Gastrocnemius medialis (tissue), 4 donors: ENCODE results near the gene HTT-AS.

Experiments used
- POLR2A ChIP-seq, 2 donors: fragments of 450-650 bp; IDR thresholded peaks; one replicate each; pipeline ENCODE4 v1.6.1; 2017; ENCODE audit warnings: antibody characterized with exemption in 2 of 2, mild to moderate bottlenecking in 2 of 2, moderate library complexity in 2 of 2
- TF ChIP-seq, protein P1 (sequence below), 5 experiments: fragments of 450-650 bp in 3 of 5; fragments of 200-600 bp in 2 of 5; sonication (generic) in 2 of 5; IDR thresholded peaks in 4 of 5; conservative IDR thresholded peaks in 1 of 5; 1 replicate in 4 of 5; 2 replicates in 1 of 5; pipeline ENCODE4 v1.5.1; 2016 to 2019; ENCODE audit warnings: antibody characterized with exemption in 5 of 5, mild to moderate bottlenecking in 3 of 5, moderate library complexity in 3 of 5

DNA sequence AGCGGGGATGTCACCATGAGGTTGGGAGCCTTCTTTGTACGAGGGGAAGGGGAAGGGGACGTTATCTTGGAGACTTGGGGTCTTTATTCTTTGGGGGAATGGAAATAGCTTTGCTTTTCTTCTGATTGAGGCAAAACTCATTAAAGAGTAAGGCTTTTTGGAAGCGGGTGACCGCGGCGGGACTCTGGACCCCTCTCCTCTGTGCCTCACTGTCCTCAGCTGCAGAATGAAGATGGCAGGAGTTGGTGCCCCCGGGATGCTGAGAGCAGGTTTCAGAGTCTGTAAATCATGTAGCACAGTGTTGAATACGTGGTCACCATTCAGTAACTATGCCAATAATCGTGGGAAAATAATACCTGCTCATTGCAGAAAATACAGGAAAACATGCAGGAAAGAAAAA is 32.1 kb downstream of the HTT-AS start:
- TF ChIP-seq, protein P1, sequence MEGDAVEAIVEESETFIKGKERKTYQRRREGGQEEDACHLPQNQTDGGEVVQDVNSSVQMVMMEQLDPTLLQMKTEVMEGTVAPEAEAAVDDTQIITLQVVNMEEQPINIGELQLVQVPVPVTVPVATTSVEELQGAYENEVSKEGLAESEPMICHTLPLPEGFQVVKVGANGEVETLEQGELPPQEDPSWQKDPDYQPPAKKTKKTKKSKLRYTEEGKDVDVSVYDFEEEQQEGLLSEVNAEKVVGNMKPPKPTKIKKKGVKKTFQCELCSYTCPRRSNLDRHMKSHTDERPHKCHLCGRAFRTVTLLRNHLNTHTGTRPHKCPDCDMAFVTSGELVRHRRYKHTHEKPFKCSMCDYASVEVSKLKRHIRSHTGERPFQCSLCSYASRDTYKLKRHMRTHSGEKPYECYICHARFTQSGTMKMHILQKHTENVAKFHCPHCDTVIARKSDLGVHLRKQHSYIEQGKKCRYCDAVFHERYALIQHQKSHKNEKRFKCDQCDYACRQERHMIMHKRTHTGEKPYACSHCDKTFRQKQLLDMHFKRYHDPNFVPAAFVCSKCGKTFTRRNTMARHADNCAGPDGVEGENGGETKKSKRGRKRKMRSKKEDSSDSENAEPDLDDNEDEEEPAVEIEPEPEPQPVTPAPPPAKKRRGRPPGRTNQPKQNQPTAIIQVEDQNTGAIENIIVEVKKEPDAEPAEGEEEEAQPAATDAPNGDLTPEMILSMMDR (IDR thresholded peaks at IDR 0.05 in 4 of 5, conservative IDR thresholded peaks at IDR 0.05 in 1 of 5): no peak
- TF ChIP-seq POLR2A (IDR thresholded peaks at IDR 0.05): no peak
